Spleen (tissue), 7 donors: Measurements from ENCODE around the gene TSPAN18.

Experiments used
- CTCF ChIP-seq, 11 experiments: fragments of 200-600 bp in 7 of 11; fragments of 450-650 bp in 4 of 11; sonication (generic) in 4 of 11; IDR thresholded peaks in 8 of 11; conservative IDR thresholded peaks in 3 of 11; 1 replicate in 7 of 11; 2 replicates in 4 of 11; pipeline versions ENCODE4 v1.4.0 to v1.8.0; 2016 to 2021; ENCODE audit warnings: antibody characterized with exemption in 11 of 11, inconsistent platforms in 4 of 11, mild to moderate bottlenecking in 1 of 11
- POLR2A ChIP-seq, 3 donors: fragments of 450-650 bp; IDR thresholded peaks; one replicate each; pipeline ENCODE4 v1.5.1; 2017; ENCODE audit warnings: antibody characterized with exemption in 3 of 3, mild to moderate bottlenecking in 1 of 3
- donor health status: DM: no; HTN: no; CAD: no; lungs with moderate emphysema.
- donor health status: DM: no; HTN: no; CAD: no.
- donor health status: DM: no; HTN: no; CAD: no.

- TF ChIP-seq CTCF (IDR thresholded peaks at IDR 0.05 in 8 of 11, conservative IDR thresholded peaks at IDR 0.05 in 3 of 11) (no peak), POLR2A (IDR thresholded peaks at IDR 0.05) (no peak)
Measured at GRCh38 chr11:44950031-44950624, 223.4 kb downstream of the TSPAN18 start.
